Measurements from ENCODE around the gene MOSPD3. TPM values are rescaled to one million over a fixed set of nuclear protein-coding genes. Genes with fewer than 3 reads are reported as not detected.

The MOSPD3 gene
- total and polyA plus RNA-seq, 2 experiments from 2014 or later: 8.8 to 44.4 TPM

- H3K9me2 ChIP-seq (replicated peaks; ENCODE audit: insufficient read depth): no peaks in the 10 kb centered on the region
- H3K27me3 ChIP-seq: no peaks in the 10 kb centered on the region
- no peaks in the 10 kb centered on the region for H3K36me3 ChIP-seq (replicated peaks; ENCODE audit: insufficient read depth, low read depth)
- H3K9me3 ChIP-seq (ENCODE audit: low read depth): no peaks in the 10 kb centered on the region
- peaks cover 33% of the 10 kb centered on the region for H3K4me1 ChIP-seq (ENCODE audit: insufficient read depth)
- peak within 1 kb of the TSS; percentile 92 for H3K27ac ChIP-seq
- H3K4me2 ChIP-seq: peak within 1 kb of the TSS; percentile 89
- TF ChIP-seq EZH2phosphoT487 (IDR thresholded peaks at IDR 0.05; ENCODE audit: low read depth, severe bottlenecking, unreplicated experiment): no peak
- TF ChIP-seq CTCF (IDR thresholded peaks at IDR 0.05; ENCODE audit: poor library complexity): no peak
- TF ChIP-seq EZH2 (IDR thresholded peaks at IDR 0.05; ENCODE audit: borderline replicate concordance): no peak
- peak; percentile 86 for DNase-seq (ENCODE audit: low spot score)
- H3K4me3 ChIP-seq: peak within 1 kb of the TSS; percentile 36
- peaks cover 32% of the 10 kb centered on the region for H3K79me2 ChIP-seq
- under 1% methylated on average over 21 of the region's 61 CpGs for WGBS (ENCODE audit: low lambda C conversion rate, missing lambda C conversion rate)
- H2AFZ ChIP-seq: peak within 1 kb of the TSS; percentile 24
- H4K20me1 ChIP-seq (ENCODE audit: insufficient read depth, poor library complexity, severe bottlenecking): peaks cover 17% of the 10 kb centered on the region
Measured at GRCh38 chr7:100585511-100586265, 26.7 kb upstream of the MOSPD3 start, which contains the start of gene LRCH4. Gene LRCH4 (minus strand): TSS chr7:100586129. CDS start chr7:100586100, 29 bp downstream.

GRCh38 chr7:100586266-100587025, 25.9 kb upstream of the MOSPD3 start, which contains the start of gene FBXO24:
Gene FBXO24 (plus strand): TSS chr7:100586328. CDS start chr7:100586626, 298 bp downstream.
- no peaks in the 10 kb centered on the region for H3K9me3 ChIP-seq (ENCODE audit: low read depth)
- H3K4me3 ChIP-seq: peak within 1 kb of the TSS; percentile 36
- H3K79me2 ChIP-seq: peaks cover 25% of the 10 kb centered on the region
- peak; percentile 100 for DNase-seq (ENCODE audit: low spot score)
- no peaks in the 10 kb centered on the region for H3K27me3 ChIP-seq
- no peaks in the 10 kb centered on the region for H3K36me3 ChIP-seq (replicated peaks; ENCODE audit: insufficient read depth, low read depth)
- peaks cover 33% of the 10 kb centered on the region for H3K4me1 ChIP-seq (ENCODE audit: insufficient read depth)
- peaks cover 17% of the 10 kb centered on the region for H4K20me1 ChIP-seq (ENCODE audit: insufficient read depth, poor library complexity, severe bottlenecking)
- H3K9me2 ChIP-seq (replicated peaks; ENCODE audit: insufficient read depth): no peaks in the 10 kb centered on the region
- TF ChIP-seq EZH2 (IDR thresholded peaks at IDR 0.05; ENCODE audit: borderline replicate concordance): no peak
- TF ChIP-seq CTCF (IDR thresholded peaks at IDR 0.05; ENCODE audit: poor library complexity): no peak
- H2AFZ ChIP-seq: peak within 1 kb of the TSS; percentile 24
- H3K27ac ChIP-seq: peak within 1 kb of the TSS; percentile 92
- WGBS (ENCODE audit: low lambda C conversion rate, missing lambda C conversion rate): under 1% methylated on average over 51 of the region's 53 CpGs
- H3K4me2 ChIP-seq: peak within 1 kb of the TSS; percentile 89

- no peak overlapping the region for H3K4me2 ChIP-seq
- TF ChIP-seq EZH2 (IDR thresholded peaks at IDR 0.05; ENCODE audit: borderline replicate concordance) (no peak), CTCF (IDR thresholded peaks at IDR 0.05; ENCODE audit: poor library complexity) (peak; percentile 28), EZH2phosphoT487 (IDR thresholded peaks at IDR 0.05; ENCODE audit: low read depth, severe bottlenecking, unreplicated experiment) (no peak)
- H3K79me2 ChIP-seq: peaks cover 7% of the 10 kb centered on the region
- H4K20me1 ChIP-seq (ENCODE audit: insufficient read depth, poor library complexity, severe bottlenecking): peaks cover 7% of the 10 kb centered on the region
- no peaks in the 10 kb centered on the region for H3K9me2 ChIP-seq (replicated peaks; ENCODE audit: insufficient read depth)
- no peaks in the 10 kb centered on the region for H3K36me3 ChIP-seq (replicated peaks; ENCODE audit: insufficient read depth, low read depth)
- H3K9me3 ChIP-seq (ENCODE audit: low read depth): no peaks in the 10 kb centered on the region
- peak; percentile 23 for DNase-seq (ENCODE audit: low spot score)
- H3K27ac ChIP-seq: no peak overlapping the region
- no peak overlapping the region for H2AFZ ChIP-seq
- H3K4me1 ChIP-seq (ENCODE audit: insufficient read depth): peaks cover 21% of the 10 kb centered on the region
- H3K27me3 ChIP-seq: no peaks in the 10 kb centered on the region
- 76% methylated on average over 1 of the region's 1 CpG for WGBS (ENCODE audit: low lambda C conversion rate, missing lambda C conversion rate)
- no peak overlapping the region for H3K4me3 ChIP-seq
Measured at GRCh38 chr7:100588438-100588837, 23.9 kb upstream of the MOSPD3 start.
